Lower leg skin (tissue), 4 donors: ENCODE data around the gene HOXD10. TPM values are rescaled to one million over a fixed set of nuclear protein-coding genes. Genes with fewer than 3 reads are reported as not detected.

ENCODE experiments used
- DNase-seq, 2 donors: peaks; one replicate each; pipeline ENCODE4 v3.0.0-alpha.2; 2019; ENCODE audit warnings: low spot score in 2 of 2
- H3K4me3 ChIP-seq: fragments of 200-600 bp; sonication (generic); 2 replicates; pipeline ENCODE4 v1.5.1; 2017; ENCODE audit warnings: mild to moderate bottlenecking, low read depth; ENCODE audit not compliant: poor library complexity, severe bottlenecking
- CTCF ChIP-seq, 3 donors: fragments of 450-650 bp; IDR thresholded peaks; one replicate each; pipeline ENCODE4 v1.5.1; 2016; ENCODE audit warnings: antibody characterized with exemption in 3 of 3, mild to moderate bottlenecking in 3 of 3, moderate library complexity in 2 of 3
- POLR2A ChIP-seq, 2 donors: fragments of 450-650 bp; IDR thresholded peaks; one replicate each; pipeline ENCODE4 v1.6.1; 2016 to 2017; ENCODE audit warnings: antibody characterized with exemption in 2 of 2, mild to moderate bottlenecking in 1 of 2, moderate library complexity in 1 of 2
- WGBS, 2 donors: methylation state at CpG; one replicate each; pipeline ENCODE4 v1.1.5; 2018; 5-methylcytosine and 5-hydroxymethylcytosine counted together
- intact Hi-C: fragments of 100-400 bp; cut with DNase I; formaldehyde crosslinking; loops from one replicate; pipeline ENCODE4 v1.15.0; 2023; ENCODE audit warnings: low total_unique reads
- total RNA-seq, 4 donors: library from RNA; depleted of rRNA; stranded (reverse); fragments of >200 nt; gene quantifications; one replicate each; pipeline ENCODE4 v1.1.0, GENCODE V29; 2016

The HOXD10 gene
- total RNA-seq, 4 donors from 2014 or later = 0.29 to 3.1 (median 1.4) TPM; not detected in 1

- WGBS, 2 donors = 5 to 7% methylated on average over 40 of the region's 40 CpGs
- peak in 1 of 2 donors; percentile 82 for DNase-seq
Measured at GRCh38 chr2:176085120-176085788, 31.3 kb upstream of the HOXD10 start.

GRCh38 chr2:176085861-176086771 is 30.5 kb upstream of the HOXD10 start:
- peak in 1 of 2 donors; percentile 84 for DNase-seq
- intact Hi-C loops = loop anchor here (5.0 kb wide), 1 partner anchor 399 kb away; no protein-coding TSS in a partner anchor
- 5 to 6% methylated on average over 45 to 46 of the region's 46 CpGs for WGBS, 2 donors
- no peak overlapping the region for H3K4me3 ChIP-seq
- TF ChIP-seq CTCF (IDR thresholded peaks at IDR 0.05) (no peak), POLR2A (IDR thresholded peaks at IDR 0.05) (no peak)

More at GRCh38 chr2:176085120-176085788, 31.3 kb upstream of the HOXD10 start:
- no peak overlapping the region for H3K4me3 ChIP-seq
- intact Hi-C loops = loop anchor here (5.0 kb wide), 1 partner anchor 398 kb away; no protein-coding TSS in a partner anchor
- no peak for TF ChIP-seq CTCF (IDR thresholded peaks at IDR 0.05)
- no peak for TF ChIP-seq POLR2A (IDR thresholded peaks at IDR 0.05)

GRCh38 chr2:176087330-176088047 is 29.1 kb upstream of the HOXD10 start:
- H3K4me3 ChIP-seq = no peak overlapping the region
- WGBS, 2 donors = 45 to 46% methylated on average over 29 of the region's 29 CpGs
- DNase-seq = peak in 1 of 2 donors; percentile 68
- TF ChIP-seq POLR2A (IDR thresholded peaks at IDR 0.05) (no peak), CTCF (IDR thresholded peaks at IDR 0.05) (no peak)
- intact Hi-C loops = loop anchor here (5.0 kb wide), 1 partner anchor 400 kb away; no protein-coding TSS in a partner anchor

- WGBS, 2 donors = 5 to 8% methylated on average over 41 to 48 of the region's 49 CpGs
- intact Hi-C loops = loop anchor here (5.0 kb wide), 1 partner anchor 401 kb away; no protein-coding TSS in a partner anchor
- TF ChIP-seq CTCF (IDR thresholded peaks at IDR 0.05) (no peak), POLR2A (IDR thresholded peaks at IDR 0.05) (no peak)
- no peak overlapping the region for H3K4me3 ChIP-seq
- DNase-seq = peak in 1 of 2 donors; percentile 92
Measured at GRCh38 chr2:176088048-176088936, 28.3 kb upstream of the HOXD10 start.
